ENCODE results near the gene GSTM3.
A peak's percentile ranks its signal among the peaks of the same experiment; 100 is the strongest.
"Not testable (repeated sequence)": the region's sequence is repeated elsewhere in the genome, so short reads cannot be mapped to it uniquely, and the experiment has no call there.

GSTM3 gene

DNA sequence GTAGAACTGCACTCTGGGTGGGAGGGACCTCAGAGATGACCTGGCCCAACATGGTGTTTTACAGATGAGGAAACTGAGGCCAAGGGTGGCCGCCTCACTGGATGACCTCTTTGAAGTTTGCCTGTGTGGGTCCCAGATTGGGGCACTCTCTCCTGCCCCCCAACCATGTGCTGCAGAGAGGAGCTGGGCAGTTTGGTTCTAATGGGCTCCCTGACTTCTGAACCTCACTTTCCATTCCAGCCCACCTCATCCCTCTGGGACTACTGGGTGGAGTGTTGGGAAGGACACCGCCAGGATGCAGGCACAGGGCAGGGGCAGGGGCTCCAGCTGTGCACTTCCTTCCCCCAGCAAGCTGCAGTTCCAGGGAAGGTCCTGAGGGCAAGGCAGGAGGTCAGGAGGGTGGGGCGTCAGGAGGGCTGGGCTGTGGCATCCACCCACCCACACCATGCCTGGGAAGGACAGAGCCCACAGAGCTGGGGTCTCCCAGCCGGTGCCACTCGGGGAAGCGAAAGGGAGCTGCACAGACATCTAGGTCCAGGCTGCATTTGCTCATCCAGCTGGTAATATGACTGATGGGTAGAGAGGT is 33.2 kb upstream of the GSTM3 start:
- DNase-seq (ENCODE audit: low read depth): no peak

DNA sequence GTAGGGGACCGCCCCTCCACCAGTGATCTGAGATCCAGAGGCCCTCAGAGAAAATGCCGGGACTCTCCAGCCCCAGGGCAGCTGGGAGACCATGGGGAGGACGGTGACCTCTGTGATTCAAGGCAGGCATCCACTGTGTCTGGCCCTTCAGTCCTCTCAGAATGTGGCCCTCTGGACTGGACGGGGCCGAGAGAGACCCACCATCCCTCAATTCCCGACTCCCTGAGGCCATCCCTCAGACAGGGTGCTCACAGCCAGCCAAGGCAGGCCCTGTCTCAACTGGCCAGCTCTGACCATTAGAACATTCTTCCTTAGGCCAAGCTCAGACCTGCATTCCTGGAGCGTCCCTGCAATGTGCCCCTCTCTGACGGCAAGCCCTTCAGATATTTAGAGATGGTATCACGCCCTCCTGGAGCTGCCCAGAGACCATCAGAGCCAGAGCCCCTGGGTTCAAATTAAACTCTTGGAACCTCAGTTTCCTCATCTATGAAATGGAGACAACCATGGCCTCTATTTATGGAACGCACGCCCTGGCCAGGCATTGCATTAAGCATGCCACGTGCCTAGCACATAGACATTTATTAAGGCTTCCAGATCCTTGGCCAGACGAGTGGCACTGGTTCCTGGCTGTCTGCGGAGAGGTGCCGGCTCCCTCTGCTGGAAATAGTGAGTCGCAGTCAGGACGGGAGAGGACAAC is 32.5 kb upstream of the GSTM3 start:
- DNase-seq (ENCODE audit: low read depth): peak; percentile 46

DNA sequence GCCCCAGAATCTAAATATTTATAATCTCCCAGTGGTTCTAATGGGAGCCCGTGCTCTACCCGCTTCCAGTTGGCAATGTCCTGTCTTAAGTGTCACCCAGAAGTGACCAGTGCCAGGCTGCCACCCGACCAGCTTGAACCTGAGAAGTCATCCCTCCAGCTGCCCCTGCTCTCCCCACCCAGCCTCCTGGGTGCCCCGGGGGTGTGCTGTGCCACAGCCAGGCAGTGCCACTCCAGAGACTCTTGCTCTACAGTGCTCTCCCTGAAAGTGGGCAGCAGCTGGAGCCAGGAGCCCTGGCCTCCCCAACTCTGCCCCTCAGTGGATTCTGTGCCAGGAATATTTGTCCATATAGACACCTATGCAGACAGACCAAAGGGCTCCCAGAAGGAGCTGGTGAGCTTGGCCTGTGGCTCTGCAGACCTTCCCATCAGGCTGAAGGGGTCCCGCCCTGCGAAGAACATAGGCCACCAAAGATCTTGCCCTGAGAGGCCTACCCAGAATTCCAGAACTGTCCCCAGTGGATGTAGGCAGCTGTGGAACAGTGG is 31.9 kb upstream of the GSTM3 start:
- no peak for DNase-seq (ENCODE audit: low read depth)

DNA sequence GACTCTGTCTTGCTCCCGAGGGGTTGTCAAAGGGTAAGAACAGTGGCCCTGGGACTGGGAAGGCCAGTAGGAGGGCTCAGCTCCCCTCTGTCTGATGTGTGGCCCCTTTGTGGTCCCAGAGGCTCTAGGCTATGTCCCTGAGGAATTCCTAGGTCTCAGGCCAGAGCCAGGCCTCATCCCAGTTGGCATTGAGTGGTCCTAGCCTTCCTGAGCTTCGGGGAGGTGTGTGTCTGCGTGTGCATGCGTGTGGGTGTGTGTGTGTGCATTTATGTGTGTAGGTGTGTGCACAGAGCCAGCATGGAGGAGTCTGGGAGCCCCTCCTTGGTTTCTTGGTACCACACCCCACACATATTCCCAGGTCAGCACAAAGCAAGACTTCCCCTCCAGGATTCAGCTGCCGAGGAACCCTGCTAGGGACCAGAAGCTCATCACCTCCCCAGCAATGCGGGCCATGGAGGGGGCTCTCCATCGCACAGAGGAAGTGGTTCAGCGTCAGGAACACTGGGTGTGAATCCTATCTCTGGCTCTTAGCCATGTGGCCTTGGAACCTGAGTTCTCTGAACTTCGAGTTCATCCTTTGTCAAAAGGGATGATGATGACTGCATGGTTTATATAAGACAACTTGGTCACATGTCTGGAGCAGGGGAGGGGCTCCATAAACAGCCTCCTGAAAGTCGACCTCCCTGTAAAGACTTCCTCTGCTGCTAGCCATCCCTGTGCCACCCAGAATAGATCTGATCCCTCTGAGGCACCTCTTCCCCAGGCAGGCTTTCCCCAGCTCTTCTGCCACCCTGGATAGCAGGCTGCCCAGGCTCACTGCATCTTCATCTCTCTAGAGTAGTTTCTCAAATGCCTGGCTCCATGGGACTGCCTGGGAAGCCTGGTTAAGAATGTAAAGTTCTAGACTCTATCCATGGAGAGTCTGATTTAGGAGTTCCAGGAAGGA is 31.1 kb upstream of the GSTM3 start:
- DNase-seq (ENCODE audit: low read depth): no peak

DNA sequence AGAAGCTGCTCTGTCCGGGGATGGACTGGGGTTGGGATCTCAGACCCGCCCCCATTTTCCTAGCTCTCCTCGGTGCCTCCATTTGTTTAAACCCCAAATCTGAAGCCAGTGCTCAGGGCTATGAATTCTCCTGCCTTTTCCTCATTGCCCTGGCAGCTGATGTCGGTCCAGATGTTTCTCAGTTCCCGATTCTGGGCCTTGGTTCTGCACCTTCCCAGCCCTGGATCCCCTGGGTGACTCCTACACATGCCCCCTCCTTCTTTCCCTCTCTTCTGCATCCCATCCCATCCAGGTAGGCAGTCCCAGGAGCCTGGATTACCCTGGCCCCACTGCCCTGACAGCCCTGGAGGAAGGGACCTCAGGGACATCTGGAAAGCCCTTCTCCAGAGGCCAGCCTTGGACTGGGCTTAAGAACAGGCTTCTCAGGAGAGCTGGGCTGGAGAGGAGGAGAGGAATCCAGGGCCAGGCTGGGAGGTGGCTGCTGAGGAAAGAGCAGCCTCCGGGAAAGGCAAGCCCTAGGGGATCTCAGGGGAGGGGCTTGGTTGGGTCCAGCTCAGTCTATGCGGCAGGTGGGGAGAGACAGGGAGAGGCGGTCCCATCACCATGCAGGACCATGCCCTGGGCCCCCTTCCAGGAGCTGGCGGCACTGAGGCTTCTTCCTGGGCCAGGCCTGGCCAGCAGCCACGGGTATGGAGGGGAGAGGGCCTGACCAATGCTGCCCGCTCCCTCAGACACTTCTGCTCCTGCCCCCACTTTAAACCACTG is 29.7 kb upstream of the GSTM3 start:
- no peak for DNase-seq (ENCODE audit: low read depth)

DNA sequence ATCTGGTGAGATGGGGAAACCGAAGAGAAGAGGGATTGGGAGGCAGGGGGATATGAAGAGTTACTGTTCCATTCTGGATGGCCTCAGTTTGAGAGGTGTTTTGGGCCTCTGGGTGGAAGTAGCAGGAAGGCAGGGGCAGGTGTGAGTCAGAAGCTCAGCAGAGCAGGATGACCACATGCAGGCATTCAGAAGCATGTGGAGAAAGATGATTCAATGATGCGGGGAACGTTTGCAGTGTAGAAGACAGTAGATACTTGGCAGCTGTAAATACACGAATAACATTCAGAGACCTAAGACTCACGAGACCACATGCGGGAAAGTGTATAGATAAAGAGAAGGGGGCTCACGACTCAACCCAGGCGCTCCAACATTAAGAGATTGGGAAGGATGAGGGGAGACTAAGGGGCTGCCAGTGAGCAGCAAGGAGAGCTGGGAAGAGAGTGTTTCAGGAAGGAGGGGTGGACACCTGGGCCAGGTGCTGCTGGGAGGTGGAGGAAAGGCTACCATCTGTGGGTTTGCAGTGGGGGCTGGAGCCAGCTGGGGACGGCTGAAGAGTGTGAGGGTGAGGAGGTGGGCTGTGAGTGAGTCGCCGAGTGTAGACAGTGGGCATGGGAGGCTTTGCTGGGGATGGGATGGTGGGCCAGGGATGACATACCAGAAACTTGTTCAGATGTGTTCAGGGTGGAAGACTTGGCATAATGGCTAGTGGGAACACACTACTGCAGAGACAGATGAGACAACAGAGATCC is 28.7 kb upstream of the GSTM3 start:
- no peak for DNase-seq (ENCODE audit: low read depth)

DNA sequence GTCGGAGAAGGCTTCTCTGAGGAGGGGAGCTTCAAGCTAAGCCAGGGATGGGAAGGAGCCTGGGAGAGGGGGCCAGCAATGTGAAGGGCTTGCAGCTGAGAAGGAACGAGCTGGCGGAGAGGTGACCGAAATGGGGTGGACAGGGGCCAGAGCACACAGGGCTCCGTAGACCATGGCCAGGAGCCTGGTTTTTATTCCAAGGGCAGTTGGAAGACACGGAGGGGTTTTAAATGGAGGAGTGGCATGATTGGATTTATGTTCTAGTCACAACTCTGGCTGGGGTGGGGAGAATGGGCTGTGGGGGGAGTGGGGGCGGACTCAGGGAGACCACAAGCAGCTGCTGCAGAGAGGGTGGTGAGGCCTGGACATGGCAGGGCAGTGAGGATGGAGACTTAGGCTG is 28.0 kb upstream of the GSTM3 start:
- DNase-seq (ENCODE audit: low read depth): no peak

DNA sequence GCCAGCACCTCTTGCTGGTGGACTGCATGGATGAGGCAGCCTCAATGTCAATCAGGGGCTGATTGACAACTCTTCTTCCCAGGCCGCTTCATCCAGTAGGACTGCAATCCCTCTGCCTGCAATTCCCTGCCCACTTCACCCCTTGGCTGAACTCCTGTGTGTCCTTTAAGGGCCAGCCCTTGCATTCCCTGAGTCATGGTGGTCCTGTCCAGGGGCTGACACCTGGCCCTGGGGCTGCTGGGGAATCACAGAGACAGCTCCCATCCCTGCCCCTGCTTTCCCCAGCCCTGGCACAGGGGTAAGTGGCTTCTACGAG is 27.5 kb upstream of the GSTM3 start:
- DNase-seq (ENCODE audit: low read depth): no peak

DNA sequence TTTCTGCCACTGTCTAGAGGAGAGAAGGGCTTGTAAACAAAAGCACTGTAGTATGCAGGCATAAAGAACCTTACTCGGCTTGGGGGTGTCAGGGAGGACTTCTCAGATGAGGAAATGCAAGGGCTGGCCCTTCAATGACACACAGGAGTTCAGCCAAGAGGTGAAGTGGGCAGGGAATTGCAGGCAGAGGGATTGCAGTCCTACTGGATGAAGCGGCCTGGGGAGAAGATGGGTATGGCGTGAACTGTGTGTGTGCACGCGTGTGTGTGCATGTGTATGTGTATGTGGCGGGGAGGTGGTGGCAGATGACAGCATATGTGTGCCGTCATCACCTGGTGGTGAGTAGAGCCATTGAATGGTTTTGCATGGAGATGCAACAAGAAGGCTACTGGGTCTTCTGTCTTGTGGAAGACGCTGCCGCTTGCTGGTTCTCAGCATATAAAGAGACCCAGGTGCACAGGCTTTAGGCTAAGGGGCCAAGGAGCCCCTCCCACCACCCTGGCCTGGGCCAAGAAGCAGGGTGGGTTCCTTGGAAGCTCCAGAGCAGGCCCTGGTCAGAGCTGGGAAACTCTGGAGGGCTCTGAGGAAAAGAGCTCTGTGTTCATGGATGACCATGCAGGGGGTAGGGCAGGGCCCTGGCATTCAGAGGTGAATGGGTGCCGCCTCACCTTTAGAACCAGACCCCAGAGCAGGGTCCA is 26.9 kb upstream of the GSTM3 start:
- no peak for DNase-seq (ENCODE audit: low read depth)

DNA sequence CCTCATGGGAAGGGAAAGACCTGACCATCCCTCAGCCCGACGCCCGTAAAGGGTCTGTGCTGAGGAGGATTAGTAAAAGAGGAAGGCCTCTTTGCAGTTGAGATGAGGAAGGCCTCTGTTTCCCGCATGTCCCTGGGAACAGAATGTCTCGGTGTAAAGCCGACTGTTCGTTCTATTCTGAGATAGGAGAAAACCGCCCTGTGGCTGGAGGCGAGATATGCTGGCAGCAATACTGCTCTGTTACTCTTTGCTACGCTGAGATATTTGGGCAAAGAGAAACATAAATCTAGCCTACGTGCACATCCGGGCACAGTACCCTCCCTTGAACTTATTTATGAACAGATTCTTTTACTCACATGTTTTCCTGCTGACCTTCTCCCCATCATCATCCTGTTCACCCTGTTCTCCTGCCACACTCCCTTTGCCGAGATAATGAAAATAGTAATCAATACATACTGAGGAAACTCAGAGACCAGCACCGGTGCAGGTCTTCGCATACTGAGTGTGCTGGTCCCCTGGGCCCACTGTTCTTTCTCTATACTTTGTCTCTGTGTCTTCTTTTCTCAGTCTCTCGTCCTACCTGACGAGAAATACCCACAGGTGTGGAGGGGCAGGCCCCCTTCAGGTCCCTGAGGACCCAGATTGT is 26.3 kb upstream of the GSTM3 start:
- DNase-seq (ENCODE audit: low read depth): not testable (repeated sequence)

- DNase-seq (ENCODE audit: low read depth): no peak
These were observed 25.2 kb upstream of the GSTM3 start for GRCh38 chr1:109765896-109766615.

GRCh38 chr1:109765483-109765815 is 24.6 kb upstream of the GSTM3 start:
- no peak for DNase-seq (ENCODE audit: low read depth)

DNA sequence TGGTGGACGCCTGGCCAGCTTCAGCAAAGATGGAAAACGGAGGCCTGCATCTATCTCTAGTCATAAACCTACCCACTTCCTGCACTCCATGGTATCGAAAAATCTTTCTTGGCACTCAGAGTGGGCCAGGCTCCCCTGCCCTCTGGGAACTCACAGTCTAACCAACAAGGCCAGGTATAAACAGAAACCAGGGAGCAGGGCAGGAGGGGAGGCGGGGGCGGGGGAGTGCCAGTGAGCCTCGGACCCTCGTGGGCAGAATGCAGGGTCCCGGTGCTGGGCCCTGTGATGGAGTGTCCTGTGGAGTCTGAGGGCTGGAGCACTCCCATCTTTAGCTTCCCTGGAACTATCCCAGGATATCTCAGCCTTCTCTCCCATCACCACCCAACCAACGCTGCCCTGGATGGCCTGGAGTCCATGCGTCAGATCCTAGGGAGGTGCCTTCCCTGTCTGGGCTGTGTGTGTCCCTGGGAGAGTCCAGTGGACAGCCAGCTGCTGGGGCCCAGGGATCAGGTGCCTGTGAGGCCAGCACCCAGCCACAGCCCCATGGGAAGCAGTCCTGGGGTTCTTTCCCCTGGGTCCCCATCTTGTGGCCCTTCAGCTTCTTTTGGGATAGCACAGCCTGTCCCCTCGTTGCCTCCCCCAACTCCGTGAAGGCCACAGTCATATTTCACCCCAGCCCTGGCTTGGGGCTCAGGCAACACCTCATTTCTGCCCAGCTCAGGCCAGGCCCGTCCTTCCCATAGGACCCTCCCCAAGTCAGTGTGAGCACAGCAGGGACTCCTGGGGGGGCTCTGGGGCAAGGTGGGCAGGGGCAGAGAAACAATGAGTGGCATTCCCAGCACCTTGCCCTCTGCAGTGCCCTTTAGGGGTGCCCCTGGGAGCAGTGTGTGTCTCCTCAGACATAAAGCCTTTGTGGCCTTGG is 24.0 kb upstream of the GSTM3 start:
- DNase-seq (ENCODE audit: low read depth): no peak

DNA sequence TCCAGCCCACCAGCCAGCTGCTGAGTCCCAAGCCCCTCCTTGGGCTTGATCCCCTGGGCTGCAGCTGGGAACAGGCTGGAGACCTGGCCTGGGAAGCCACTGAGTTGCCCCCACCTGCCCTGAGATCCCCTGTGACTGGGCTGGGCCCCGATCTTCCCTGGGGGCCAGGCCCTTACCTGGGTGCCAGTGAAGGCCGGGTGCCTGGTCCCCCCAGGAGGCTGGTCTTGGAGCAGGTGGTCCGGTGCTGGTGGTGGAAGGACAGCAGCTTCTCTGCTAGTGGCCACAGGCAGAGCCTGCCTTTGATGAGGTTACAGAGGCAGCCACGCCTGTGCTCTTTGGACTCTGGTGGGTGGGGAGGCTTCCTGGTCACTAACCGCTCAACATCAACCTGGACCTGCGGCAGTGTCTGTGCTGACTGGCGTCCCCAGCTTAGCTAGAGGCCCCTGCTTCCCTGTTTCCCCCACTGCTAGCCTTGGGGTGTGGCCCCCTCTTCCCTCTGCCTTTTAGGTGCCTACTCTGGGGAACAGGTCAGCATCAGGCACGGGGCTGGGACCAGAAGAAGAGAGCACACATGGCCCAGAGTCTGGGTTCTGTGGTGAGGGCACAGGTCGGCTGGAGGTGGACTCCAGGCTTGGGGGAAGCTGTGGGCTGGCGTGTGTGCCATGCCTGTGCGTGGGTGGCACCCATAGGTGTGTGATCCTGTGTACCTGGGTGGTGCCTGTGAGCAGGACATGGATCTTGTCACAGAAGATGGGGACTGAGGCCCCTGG is 23.0 kb upstream of the GSTM3 start, which contains the start of gene EPS8L3:
TSS of gene EPS8L3 (minus strand) at position 278 of the 770 bp plus-strand sequence. CDS start 2,174 bp downstream, outside the sequence.
- DNase-seq (ENCODE audit: low read depth): no peak

- DNase-seq (ENCODE audit: low read depth): no peak
These were observed 22.2 kb upstream of the GSTM3 start for GRCh38 chr1:109762821-109763645.

DNA sequence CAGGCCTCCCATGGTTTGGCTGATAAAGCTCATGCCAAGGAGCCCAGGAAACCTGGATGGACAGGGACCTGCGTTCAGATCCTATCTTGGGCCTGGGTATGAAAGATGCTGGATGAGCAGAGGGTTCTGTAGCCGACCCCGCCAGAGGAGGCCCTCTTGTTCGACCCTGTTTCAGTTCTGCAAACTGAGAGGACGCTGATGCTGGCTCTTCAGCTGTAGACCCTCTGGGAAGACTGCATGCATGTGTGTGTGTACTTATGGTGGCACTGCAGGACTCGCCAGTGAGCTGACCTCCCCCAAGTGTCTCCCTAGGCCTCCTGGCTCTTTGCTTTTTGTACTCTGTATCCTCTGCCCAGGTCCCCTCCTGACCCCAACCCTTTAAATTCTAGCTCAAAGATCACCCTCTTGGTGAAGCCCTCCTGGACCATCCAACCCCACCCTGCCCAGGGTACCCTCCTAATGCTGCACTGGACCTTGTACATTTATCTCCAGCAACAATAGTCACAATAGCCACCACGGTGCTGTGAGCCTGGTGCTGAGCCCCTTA is 21.3 kb upstream of the GSTM3 start:
- no peak for DNase-seq (ENCODE audit: low read depth)
